Neuron (in vitro differentiated cells): ENCODE data around the gene LTBP3.

Experiments used
- H2AFZ ChIP-seq: one replicate; pipeline ENCODE4 v1.6.1; 2013; ENCODE audit warnings: low read depth, mild to moderate bottlenecking, inconsistent platforms, low read length, moderate library complexity
- H3K27me3 ChIP-seq: one replicate; pipeline ENCODE4 v1.6.1; 2013; ENCODE audit warnings: low read length; ENCODE audit not compliant: insufficient read depth
- H3K36me3 ChIP-seq: one replicate; pipeline ENCODE4 v1.6.1; 2013; ENCODE audit warnings: low read length; ENCODE audit not compliant: insufficient read depth
- H3K4me1 ChIP-seq: one replicate; pipeline ENCODE4 v1.6.1; 2013; ENCODE audit warnings: low read length; ENCODE audit not compliant: insufficient read depth
- H3K4me3 ChIP-seq: 2 replicates; pipeline ENCODE4 v1.5.1; 2013; ENCODE audit warnings: mild to moderate bottlenecking, low read length, moderate library complexity
- H3K9me3 ChIP-seq: one replicate; pipeline ENCODE4 v1.6.1; 2013; ENCODE audit warnings: low read length

Gene LTBP3

DNA sequence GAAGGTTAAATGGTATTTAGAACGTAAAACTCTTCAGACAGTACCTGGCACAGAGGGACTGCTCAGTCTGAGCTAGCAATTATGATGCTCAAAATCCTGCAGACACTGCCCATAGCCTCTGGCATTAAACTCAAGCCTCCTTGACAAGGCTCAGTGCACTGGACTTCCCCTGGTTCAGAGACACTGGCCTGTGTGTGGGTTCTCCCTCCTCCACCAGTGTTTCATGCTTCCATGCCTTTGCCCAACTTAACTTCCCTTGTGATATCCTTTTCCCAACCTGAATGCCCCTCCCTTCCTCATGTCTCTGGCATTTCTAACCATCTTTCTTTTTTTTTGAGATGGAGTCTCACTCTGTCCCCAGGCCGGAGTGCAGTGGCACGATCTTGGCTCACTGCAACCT is 9.1 kb downstream of the LTBP3 start:
- Histone ChIP-seq H3K4me1 (no peaks in the 10 kb centered on the region), H3K27me3 (no peaks in the 10 kb centered on the region), H3K36me3 (no peaks in the 10 kb centered on the region), H3K4me3 (no peak overlapping the region), H2AFZ (no peak overlapping the region), H3K9me3 (no peaks in the 10 kb centered on the region)

DNA sequence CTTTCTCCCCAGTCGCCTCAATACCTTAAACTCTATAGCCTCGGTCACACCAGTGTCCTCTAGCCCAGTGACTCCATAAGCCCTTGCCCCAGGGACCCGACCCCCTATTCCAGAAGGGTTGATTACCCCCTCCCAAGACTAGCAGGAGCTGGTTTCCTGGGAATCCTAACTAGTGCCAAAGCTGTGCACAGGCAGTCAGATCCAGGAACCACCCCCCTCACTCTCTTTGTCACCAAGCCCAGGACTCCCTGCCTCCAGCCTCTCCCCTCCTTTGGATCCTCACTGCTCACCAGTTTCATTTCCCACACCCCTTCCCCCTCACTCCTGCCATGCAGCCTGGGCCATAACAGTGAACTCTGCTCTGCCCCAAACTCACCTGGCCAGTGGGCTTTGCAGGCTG is 9.8 kb downstream of the LTBP3 start:
- Histone ChIP-seq H3K27me3 (no peaks in the 10 kb centered on the region), H3K4me1 (no peaks in the 10 kb centered on the region), H3K36me3 (peaks cover under 1% of the 10 kb centered on the region), H2AFZ (no peak overlapping the region), H3K4me3 (no peak overlapping the region), H3K9me3 (no peaks in the 10 kb centered on the region)

DNA sequence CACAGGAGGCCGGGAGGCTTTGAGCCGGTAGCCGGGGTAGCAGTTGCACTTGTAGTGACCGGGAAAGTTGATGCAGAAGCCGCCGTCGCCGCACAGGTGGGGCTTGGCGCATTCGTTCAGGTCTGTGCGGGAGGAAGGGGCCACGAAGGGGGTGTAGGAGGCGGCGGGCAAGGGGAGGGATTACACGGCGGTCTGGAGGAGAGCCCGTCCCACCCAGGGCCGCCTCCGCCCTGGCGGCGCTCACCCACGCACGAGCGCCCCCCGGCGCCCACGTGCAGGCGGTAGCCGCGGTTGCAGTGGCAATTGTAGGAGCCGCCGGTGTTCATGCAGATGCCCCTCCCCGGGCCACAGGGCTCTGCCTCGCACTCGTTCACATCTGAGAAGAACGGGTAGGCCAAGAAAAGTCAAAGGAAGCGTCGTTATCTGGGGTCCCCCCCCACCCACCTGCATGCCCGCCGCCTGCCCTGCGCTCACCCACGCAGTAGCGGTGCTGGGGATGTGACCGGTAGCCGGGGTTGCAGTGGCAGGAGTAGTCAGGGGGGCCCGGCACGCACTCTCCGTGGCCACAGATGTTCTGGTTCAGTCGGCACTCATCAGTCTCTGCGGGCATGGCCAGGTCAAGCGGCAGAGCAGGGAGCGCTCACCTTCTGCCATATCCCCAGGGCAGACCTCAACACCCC is 10.6 kb downstream of the LTBP3 start:
- no peak overlapping the region for H3K4me3 ChIP-seq
- no peaks in the 10 kb centered on the region for H3K9me3 ChIP-seq
- H3K4me1 ChIP-seq: no peaks in the 10 kb centered on the region
- H2AFZ ChIP-seq: no peak overlapping the region
- no peaks in the 10 kb centered on the region for H3K27me3 ChIP-seq
- H3K36me3 ChIP-seq: peaks cover 5% of the 10 kb centered on the region

- Histone ChIP-seq H2AFZ (no peak overlapping the region), H3K27me3 (no peaks in the 10 kb centered on the region), H3K36me3 (peaks cover 5% of the 10 kb centered on the region), H3K4me3 (no peak overlapping the region), H3K9me3 (no peaks in the 10 kb centered on the region), H3K4me1 (no peaks in the 10 kb centered on the region)
These were observed 11.8 kb downstream of the LTBP3 start for GRCh38 chr11:65546217-65546958.

- Histone ChIP-seq H3K36me3 (peaks cover 5% of the 10 kb centered on the region), H3K4me3 (no peak overlapping the region), H2AFZ (no peak overlapping the region), H3K4me1 (no peaks in the 10 kb centered on the region), H3K27me3 (no peaks in the 10 kb centered on the region), H3K9me3 (no peaks in the 10 kb centered on the region)
These were observed 12.3 kb downstream of the LTBP3 start for GRCh38 chr11:65545853-65546216.

DNA sequence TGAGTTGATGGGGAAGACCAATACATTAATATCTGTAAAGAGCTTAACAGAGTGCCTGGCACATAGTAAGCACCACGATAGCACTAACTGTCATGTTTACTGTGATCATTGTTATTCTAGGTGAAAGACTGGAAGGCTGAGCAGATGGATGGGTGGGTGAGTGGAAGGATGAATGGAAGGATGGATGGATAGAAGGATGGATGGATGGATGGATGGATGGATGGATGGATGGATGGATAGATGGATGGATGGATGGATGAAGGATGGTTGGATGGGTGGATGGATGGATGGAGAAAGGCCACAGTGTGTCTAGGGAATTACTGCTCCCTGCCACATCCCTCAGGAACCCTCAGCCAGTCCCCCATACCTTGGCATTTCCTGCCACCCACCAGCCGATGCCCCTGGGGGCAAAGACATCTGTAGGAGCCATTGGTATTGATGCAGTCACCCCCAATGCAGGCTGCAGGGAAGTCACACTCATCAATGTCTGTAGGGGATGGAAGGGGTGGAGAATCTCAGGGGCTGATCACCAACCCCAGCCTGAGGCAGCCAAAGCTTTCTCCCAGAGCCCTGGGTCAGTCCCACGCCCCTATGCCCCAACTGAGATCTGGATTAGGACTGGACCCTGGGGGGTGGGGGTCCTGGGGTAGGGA is 15.3 kb downstream of the LTBP3 start:
- no peaks in the 10 kb centered on the region for H3K27me3 ChIP-seq
- no peak overlapping the region for H2AFZ ChIP-seq
- H3K4me1 ChIP-seq: no peaks in the 10 kb centered on the region
- H3K36me3 ChIP-seq: peaks cover 17% of the 10 kb centered on the region
- no peaks in the 10 kb centered on the region for H3K9me3 ChIP-seq
- H3K4me3 ChIP-seq: no peak overlapping the region

DNA sequence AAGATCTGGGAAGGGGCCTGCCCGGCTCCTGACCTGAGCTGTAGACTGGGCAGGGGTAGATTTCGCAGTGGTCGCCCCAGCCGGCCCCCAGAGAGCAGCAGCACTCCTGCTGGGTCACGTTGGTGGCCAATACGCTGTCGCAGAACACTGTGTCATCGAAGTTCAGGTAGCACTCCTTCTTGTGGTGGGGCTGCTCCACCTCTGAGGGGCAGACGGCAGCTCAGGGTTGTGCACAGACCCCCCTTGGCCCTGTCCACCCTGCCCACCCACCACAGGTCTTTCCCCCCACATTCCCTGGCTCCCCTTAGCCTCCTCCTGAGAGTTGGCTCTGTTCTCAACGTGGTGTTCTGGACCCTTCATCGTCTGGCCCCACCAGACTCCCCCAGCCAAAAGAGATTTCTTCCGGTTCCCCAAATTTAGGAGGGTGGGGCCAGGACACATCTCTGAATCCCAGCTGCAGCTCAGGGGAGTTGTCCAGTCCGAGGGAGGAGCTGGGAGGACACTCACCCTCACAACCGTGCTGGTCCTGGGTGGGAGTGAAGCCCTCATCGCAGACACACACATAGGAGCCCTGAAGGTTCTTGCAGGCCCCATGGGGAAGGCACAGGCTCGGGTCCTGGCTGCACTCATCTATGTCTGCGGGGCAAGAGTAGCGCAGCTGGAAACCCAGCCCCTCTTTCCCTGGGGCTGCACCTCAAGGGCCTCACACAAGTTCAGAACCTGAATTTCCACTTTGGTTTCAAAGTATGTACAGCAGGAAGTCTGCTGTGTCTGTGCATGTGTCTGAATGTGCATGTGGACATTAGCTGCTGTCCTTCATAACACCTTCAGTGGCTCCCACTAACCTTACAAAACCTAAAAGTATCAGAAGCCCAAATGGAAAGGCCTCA is 16.8 kb downstream of the LTBP3 start:
- Histone ChIP-seq H3K27me3 (no peaks in the 10 kb centered on the region), H3K36me3 (peaks cover 32% of the 10 kb centered on the region), H2AFZ (no peak overlapping the region), H3K9me3 (no peaks in the 10 kb centered on the region), H3K4me1 (no peaks in the 10 kb centered on the region), H3K4me3 (no peak overlapping the region)

GRCh38 chr11:65540290-65541092 is 17.7 kb downstream of the LTBP3 start:
- H3K4me3 ChIP-seq: no peak overlapping the region
- H3K36me3 ChIP-seq: peaks cover 40% of the 10 kb centered on the region
- H3K27me3 ChIP-seq: no peaks in the 10 kb centered on the region
- no peaks in the 10 kb centered on the region for H3K9me3 ChIP-seq
- H3K4me1 ChIP-seq: no peaks in the 10 kb centered on the region
- H2AFZ ChIP-seq: no peak overlapping the region

DNA sequence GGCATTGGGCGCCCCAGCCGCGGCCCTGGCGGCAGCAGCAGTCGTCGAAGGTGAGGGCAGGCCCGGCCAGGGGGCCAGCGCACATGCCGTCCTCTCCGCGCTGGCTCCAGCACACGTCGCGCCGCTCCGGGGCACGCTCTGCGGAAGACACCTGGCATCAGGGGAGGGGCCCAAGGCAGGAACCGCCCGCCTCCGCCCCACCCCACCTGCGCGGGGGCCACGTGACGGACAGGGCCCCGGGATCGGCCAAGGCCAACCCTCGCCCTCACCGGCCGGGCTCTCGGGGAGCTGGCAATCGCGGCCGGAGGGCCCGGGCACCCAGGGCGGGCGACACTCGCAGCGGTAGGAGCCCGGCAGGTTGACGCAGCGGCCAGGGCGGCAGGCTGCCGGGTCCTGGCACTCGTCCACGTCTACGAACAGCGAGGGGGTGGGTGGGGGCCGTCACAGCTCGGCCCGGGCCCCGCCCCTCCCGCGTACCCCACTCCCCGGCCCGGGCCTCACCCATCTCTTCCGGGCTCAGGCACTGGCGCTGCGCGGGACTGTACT is 18.3 kb downstream of the LTBP3 start:
- H3K4me1 ChIP-seq: no peaks in the 10 kb centered on the region
- H2AFZ ChIP-seq: no peak overlapping the region
- H3K27me3 ChIP-seq: no peaks in the 10 kb centered on the region
- no peaks in the 10 kb centered on the region for H3K9me3 ChIP-seq
- no peak overlapping the region for H3K4me3 ChIP-seq
- peaks cover 47% of the 10 kb centered on the region for H3K36me3 ChIP-seq

GRCh38 chr11:65538915-65539743 is 19.0 kb downstream of the LTBP3 start:
- H2AFZ ChIP-seq: no peak overlapping the region
- no peak overlapping the region for H3K4me3 ChIP-seq
- no peaks in the 10 kb centered on the region for H3K9me3 ChIP-seq
- peaks cover 49% of the 10 kb centered on the region for H3K36me3 ChIP-seq
- H3K27me3 ChIP-seq: no peaks in the 10 kb centered on the region
- no peaks in the 10 kb centered on the region for H3K4me1 ChIP-seq

GRCh38 chr11:65538232-65538914 is 19.8 kb downstream of the LTBP3 start:
- H3K4me3 ChIP-seq: no peak overlapping the region
- no peaks in the 10 kb centered on the region for H3K27me3 ChIP-seq
- H3K9me3 ChIP-seq: no peaks in the 10 kb centered on the region
- peaks cover 48% of the 10 kb centered on the region for H3K36me3 ChIP-seq
- H3K4me1 ChIP-seq: no peaks in the 10 kb centered on the region
- H2AFZ ChIP-seq: no peak overlapping the region
